Activated naive CD4-positive, alpha-beta T cell treated with anti-CD3 and anti-CD28 coated beads, Interleukin-2, amount 50 U/mL, for 16 hours (primary cell): ENCODE measurements around the gene PARP4.
"Not testable (repeated sequence)": the region's sequence is repeated elsewhere in the genome, so short reads cannot be mapped to it uniquely, and the experiment has no call there.

Source experiments
- DNase-seq: peaks from one replicate; pipeline ENCODE4 v3.0.0-alpha.2; 2020

The PARP4 gene

GRCh38 chr13:24426045-24426444 is 86.5 kb downstream of the PARP4 start:
- not testable (repeated sequence) for DNase-seq

GRCh38 chr13:24419668-24420067 is 92.9 kb downstream of the PARP4 start:
- not testable (repeated sequence) for DNase-seq

GRCh38 chr13:24407844-24408243 is 104.7 kb downstream of the PARP4 start:
- DNase-seq: no peak

- DNase-seq: no peak
Measured at GRCh38 chr13:24406524-24406923, 106.1 kb downstream of the PARP4 start.

- no peak for DNase-seq
Measured at GRCh38 chr13:24396821-24397220, 115.8 kb downstream of the PARP4 start.

- no peak for DNase-seq
Measured at GRCh38 chr13:24392972-24393371, 119.6 kb downstream of the PARP4 start.

- DNase-seq: not testable (repeated sequence)
Measured at GRCh38 chr13:24391771-24392683, 120.6 kb downstream of the PARP4 start.

- DNase-seq: not testable (repeated sequence)
Measured at GRCh38 chr13:24390795-24391194, 121.8 kb downstream of the PARP4 start.

GRCh38 chr13:24389506-24389905 is 123.1 kb downstream of the PARP4 start:
- no peak for DNase-seq

- not testable (repeated sequence) for DNase-seq
Measured at GRCh38 chr13:24388743-24389142, 123.8 kb downstream of the PARP4 start.

- no peak for DNase-seq
Measured at GRCh38 chr13:24386816-24387708, 125.5 kb downstream of the PARP4 start.

- DNase-seq: no peak
Measured at GRCh38 chr13:24385902-24386301, 126.7 kb downstream of the PARP4 start.

- DNase-seq: not testable (repeated sequence)
Measured at GRCh38 chr13:24384946-24385345, 127.6 kb downstream of the PARP4 start.

GRCh38 chr13:24384091-24384490 is 128.5 kb downstream of the PARP4 start:
- DNase-seq: not testable (repeated sequence)

GRCh38 chr13:24381541-24382265 is 130.9 kb downstream of the PARP4 start:
- no peak for DNase-seq

GRCh38 chr13:24380881-24381280 is 131.7 kb downstream of the PARP4 start:
- not testable (repeated sequence) for DNase-seq

GRCh38 chr13:24380227-24380626 is 132.4 kb downstream of the PARP4 start:
- not testable (repeated sequence) for DNase-seq

- DNase-seq: not testable (repeated sequence)
Measured at GRCh38 chr13:24371273-24371672, 141.3 kb downstream of the PARP4 start.
